ENCODE results near the gene EDDM13.
A peak's percentile ranks its signal among the peaks of the same experiment; 100 is the strongest.
"Not testable (repeated sequence)": the region's sequence is repeated elsewhere in the genome, so short reads cannot be mapped to it uniquely, and the experiment has no call there.

Gene EDDM13

GRCh38 chr19:56295531-56296455, 23.2 kb downstream of the EDDM13 start:
- no peak for DNase-seq

GRCh38 chr19:56297010-56297409, 24.5 kb downstream of the EDDM13 start:
- DNase-seq = no peak

DNA sequence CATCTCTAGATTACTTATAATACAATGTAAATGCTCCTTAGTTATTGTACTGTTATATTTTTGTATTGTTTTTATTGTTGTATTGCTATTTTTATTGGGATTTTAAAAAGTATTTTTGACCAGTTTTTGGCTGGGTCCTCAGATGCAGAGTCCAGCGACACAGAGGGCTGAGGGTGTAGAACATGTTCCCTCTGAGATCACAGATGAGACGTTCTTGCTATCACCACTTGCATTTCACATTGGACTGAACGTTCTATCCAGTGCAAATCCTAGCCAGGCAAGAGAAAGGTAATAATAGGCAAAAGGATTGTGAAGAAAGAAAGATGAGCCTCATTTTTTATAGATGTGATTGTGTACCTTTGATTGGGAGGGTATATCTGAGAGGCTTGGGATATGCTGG, 27.1 kb downstream of the EDDM13 start:
- no peak for DNase-seq

- DNase-seq = no peak
Measured at GRCh38 chr19:56301155-56301554, 28.6 kb downstream of the EDDM13 start.

DNA sequence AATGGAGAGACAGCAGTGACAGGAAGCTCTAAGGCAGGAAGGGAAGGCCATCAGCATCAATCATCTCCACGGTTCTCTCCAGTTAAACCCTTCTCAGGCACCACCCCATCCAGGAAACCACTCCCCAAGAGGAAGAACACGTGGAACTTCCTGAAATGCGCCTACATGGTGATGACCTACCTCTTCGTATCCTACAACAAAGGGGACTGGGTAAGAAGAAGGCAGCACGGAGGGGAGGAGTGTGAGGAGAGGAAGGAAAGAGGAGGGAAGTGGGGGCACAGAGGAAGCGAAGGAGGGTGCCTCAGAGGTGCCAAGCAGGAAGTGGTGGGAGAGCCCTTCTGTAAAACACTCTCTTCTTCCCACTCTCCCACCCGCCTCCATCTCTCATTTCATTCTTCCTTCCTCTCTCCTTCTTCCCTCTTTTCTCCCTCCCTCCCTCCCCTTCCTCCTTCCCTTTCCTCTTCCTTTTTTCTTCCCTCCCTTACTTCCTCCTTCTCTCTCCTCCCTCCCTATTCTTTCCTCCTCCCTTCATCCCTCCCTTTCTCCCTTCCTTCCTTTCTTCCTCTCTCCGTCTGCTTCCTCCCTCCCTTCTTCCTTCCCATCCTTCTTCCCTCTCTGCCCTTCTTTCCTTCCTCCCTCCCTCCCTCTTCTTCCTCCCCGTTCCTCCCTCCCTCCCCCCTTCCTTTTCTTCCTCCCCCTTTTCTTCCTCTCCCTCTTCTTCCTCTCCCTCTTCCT, 29.5 kb downstream of the EDDM13 start:
- DNase-seq = no peak

GRCh38 chr19:56304243-56304642, 31.7 kb downstream of the EDDM13 start:
- no peak for DNase-seq

GRCh38 chr19:56306016-56306415, 33.5 kb downstream of the EDDM13 start:
- no peak for DNase-seq

DNA sequence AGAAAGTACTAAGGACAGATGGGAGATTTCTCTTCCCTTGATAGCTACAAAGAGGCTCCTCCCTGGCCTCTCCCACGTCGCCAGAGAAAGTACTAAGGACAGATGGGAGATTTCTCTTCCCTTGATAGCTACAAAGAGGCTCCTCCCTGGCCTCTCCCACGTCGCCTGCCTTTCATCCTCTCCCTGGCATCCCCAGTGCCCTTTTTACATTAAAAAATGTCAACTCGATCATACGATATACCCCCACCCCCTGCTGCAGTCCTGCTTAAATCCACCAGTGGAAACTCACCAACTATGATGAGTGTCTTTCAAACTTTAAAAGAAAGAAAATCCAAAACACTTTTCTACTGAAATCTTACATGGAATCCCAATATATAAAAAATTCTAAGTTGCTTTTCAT, 34.5 kb downstream of the EDDM13 start:
- DNase-seq = not testable (repeated sequence)

- DNase-seq = no peak
Measured at GRCh38 chr19:56308792-56309191, 36.2 kb downstream of the EDDM13 start.

- DNase-seq = no peak
Measured at GRCh38 chr19:56309511-56310185, 37.1 kb downstream of the EDDM13 start.

GRCh38 chr19:56310462-56310861, 37.9 kb downstream of the EDDM13 start:
- no peak for DNase-seq

DNA sequence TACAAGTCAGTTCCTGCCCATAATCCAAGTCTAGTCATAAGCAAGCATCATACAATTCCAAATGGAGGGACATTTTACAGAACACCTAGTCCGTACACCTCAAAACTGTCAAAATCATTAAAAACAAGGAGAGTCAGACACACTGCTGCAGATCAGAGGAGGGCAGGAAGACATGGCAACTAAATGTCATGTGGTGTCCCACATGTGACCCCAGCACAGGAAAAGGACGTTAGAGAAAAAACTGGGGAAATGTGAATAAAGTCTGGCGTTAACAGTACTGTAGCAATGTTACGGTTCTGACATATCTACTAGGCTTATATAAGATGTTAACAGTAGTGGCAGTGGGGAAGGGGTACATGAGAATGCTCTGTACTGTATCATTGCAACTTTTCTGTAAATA, 39.8 kb downstream of the EDDM13 start:
- no peak for DNase-seq

- no peak for DNase-seq
Measured at GRCh38 chr19:56312787-56313657, 40.5 kb downstream of the EDDM13 start.

DNA sequence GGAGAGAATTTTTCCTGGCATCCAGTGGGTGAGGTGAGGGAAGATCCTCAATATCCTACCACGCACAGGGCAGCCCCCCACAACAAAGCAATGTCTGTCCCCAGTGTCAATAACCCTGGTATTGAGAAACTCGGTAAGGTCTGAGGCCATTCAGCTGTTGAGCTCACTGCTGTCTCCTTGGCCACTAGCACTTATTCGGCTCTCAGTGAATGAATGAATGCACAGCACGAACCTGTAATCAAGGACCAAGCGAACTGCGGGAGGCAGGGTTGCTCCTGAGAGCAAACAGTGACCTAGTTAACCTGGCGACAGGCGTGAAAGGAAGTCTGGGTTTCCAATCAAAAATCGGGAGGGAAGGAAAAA, 41.5 kb downstream of the EDDM13 start:
- no peak for DNase-seq

DNA sequence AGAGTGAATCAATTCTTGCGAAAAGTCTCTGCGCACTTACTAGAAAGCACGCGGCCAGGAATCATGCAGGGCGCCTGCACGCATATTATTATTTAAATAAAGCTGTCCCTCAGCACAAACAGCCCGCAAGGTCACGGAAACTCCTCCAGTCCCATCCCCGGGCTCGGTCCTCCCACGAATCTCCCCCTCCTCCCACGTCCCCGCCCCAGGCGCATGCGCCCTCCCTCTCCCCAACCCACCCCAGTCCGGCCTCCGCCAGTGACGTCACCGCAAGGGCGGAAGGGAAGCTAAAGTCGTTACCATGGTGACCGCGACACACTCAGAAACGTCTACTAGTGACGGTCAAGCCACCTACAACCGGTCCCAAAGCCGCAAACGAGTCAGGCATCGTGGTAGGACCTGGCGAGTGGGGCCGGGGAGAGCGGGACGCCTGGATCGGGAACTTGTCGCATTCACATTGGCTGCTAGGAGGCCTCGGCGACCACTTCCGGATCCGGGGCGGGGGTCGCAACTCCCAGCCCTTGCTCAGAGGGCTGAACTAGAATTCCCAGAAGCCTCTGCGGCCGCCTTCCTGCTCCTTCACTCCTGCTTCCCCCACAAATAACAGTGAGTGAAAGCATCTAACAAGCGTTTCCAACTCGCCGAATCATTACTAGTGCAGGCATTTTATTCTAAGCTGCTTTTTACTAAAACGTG, 42.0 kb downstream of the EDDM13 start, which contains the start of gene ZSCAN5A:
ZSCAN5A (minus strand) TSS at position 459 of the 696 bp plus-strand sequence. CDS start 89,793 bp downstream, outside the sequence.
- DNase-seq = peak; percentile 97

- peak; percentile 97 for DNase-seq
Measured at GRCh38 chr19:56315077-56315828, 42.7 kb downstream of the EDDM13 start.

- DNase-seq = no peak
Measured at GRCh38 chr19:56316728-56317127, 44.2 kb downstream of the EDDM13 start.

DNA sequence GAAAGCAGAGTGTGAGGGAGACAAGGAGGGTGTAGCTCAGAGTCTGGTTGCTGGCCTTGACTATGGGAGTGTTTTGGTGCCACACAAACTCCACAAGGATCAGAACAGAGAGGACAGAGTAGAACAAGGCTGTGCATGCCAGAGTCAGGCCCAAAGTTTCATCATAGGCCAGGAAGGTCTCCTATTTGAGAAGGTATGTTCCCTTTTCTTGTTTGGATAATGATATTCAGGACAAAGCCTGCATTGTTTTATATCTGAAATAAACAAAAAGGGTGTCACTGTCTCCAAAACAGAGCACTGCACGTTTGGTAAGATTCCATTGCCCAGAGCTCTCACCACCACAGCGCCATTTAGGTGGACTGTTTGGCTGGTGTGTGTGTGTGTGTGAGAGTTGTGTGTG, 45.2 kb downstream of the EDDM13 start:
- no peak for DNase-seq

DNA sequence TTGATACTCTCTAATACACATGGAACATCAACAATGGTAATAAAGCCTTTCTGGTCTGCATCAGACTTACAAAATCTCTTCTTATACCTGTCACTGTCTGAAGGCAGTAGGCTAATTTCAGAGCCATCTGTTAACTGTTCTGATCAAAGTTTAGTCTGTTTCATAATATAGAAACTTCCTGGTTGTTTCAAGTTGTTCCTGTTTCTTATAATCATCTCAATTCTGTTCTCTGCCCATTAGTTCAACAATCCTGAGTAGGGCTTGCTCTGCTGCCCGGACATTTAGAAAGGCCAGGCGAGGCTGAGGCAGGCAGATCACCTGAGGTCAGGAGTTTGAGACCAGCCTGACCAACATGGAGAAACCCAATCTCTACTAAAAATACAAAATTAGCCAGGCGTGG, 47.4 kb downstream of the EDDM13 start:
- DNase-seq = no peak

- DNase-seq = no peak
Measured at GRCh38 chr19:56321254-56321988, 48.9 kb downstream of the EDDM13 start.
